BJ (cell line): ENCODE data around the gene AMN. TPM values are rescaled to one million over a fixed set of nuclear protein-coding genes. Genes with fewer than 3 reads are reported as not detected.

Source experiments
- CTCF ChIA-PET: fragments of 350-600 bp; formaldehyde crosslinking; extraction: SDS; loops from one replicate; lab custom pipeline; 2021; ENCODE audit warnings: antibody characterized with exemption, inconsistent platforms; lab: Yijun Ruan, JAX
- POLR2A ChIA-PET: fragments of 300-600 bp; sonication (Branson Sonifier 250); formaldehyde crosslinking; extraction: SDS; loops from one replicate; lab custom pipeline; 2021; ENCODE audit warnings: antibody characterized with exemption; lab: Charles Lee
- DNase-seq: peaks from one replicate; pipeline ENCODE4 v3.0.0-alpha.2; 2011; ENCODE audit warnings: low read depth
- H3K27me3 ChIP-seq: 2 replicates; pipeline ENCODE4 v1.6.0; 2011; ENCODE audit warnings: low read length; ENCODE audit not compliant: control insufficient read depth, insufficient read depth
- H3K36me3 ChIP-seq: 2 replicates; pipeline ENCODE4 v1.5.1; 2011; ENCODE audit warnings: low read length; ENCODE audit not compliant: control insufficient read depth, insufficient read depth
- H3K4me3 ChIP-seq: 2 replicates; pipeline ENCODE4 v1.5.1; 2011; ENCODE audit warnings: low read depth, mild to moderate bottlenecking, control low read depth, low read length
- CTCF ChIP-seq: IDR thresholded peaks from 2 replicates; pipeline ENCODE4 v1.5.1; 2011; ENCODE audit warnings: low read depth, mild to moderate bottlenecking, control low read depth, inconsistent platforms, low read length, moderate library complexity; ENCODE audit not compliant: insufficient read depth
- polyA plus RNA-seq: library from polyadenylated mRNA; depleted of rRNA; stranded (reverse); fragments of >200 nt; gene quantifications from 2 replicates; pipeline ENCODE4 v1.2.3, GENCODE V29; 2011

The AMN gene
- polyA plus RNA-seq, 1 experiment: 0.17 TPM

DNA sequence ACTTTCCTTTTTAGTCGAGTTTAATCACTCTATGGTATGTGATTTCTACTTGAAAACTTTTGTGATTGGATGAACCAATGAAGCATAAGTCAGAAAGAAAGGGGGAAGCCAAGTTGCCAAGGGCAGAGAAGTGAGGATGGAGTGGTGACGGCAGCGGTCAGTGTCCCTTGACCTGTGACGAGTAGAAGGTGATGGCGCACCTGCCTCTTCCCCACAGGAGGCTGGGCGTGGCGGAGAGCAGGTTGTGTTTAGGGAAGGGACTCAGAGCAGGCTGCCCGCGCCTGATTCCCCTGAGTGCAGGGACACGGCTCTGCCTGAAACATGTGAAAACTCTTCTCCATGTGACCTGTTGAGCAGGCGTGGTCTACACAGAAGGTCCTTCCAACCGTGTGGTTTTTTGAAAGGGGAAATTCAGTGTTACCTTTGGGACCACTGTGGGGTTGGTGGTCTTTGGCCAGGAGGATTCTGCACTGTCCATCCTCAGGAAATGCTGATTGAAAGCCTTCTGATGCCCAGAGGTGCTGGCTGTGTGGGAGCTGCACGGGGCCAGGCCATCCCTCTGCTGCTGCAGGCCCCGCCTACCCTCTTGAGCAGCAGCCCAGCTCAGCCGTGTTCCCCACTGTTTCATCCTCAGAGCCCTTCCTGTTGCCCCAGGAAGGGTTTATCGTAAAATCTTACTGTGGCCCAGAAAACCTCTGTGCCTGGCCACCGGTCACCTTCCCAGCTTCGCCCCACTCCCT lies 23.5 kb upstream of the AMN start:
- H3K27me3 ChIP-seq: no peaks in the 10 kb centered on the region
- DNase-seq: no peak
- ChIA-PET POLR2A (no interaction called here), CTCF (no interaction called here)
- no peak for TF ChIP-seq CTCF
- H3K4me3 ChIP-seq: no peak overlapping the region
- H3K36me3 ChIP-seq: peaks cover 12% of the 10 kb centered on the region

GRCh38 chr14:102899516-102899900 lies 23.0 kb upstream of the AMN start:
- H3K36me3 ChIP-seq: peaks cover 13% of the 10 kb centered on the region
- no peak for DNase-seq
- H3K4me3 ChIP-seq: no peak overlapping the region
- POLR2A ChIA-PET: no interaction called here
- TF ChIP-seq CTCF: no peak
- no peaks in the 10 kb centered on the region for H3K27me3 ChIP-seq
- CTCF ChIA-PET: no interaction called here

- POLR2A ChIA-PET: no interaction called here
- DNase-seq: no peak
Observed at GRCh38 chr14:102900631-102901571, 21.6 kb upstream of the AMN start.

GRCh38 chr14:102901633-102902032 lies 20.8 kb upstream of the AMN start:
- no peaks in the 10 kb centered on the region for H3K27me3 ChIP-seq
- POLR2A ChIA-PET: no interaction called here
- peaks cover 15% of the 10 kb centered on the region for H3K36me3 ChIP-seq
- no peak overlapping the region for H3K4me3 ChIP-seq
- TF ChIP-seq CTCF: no peak
- CTCF ChIA-PET: no interaction called here
- no peak for DNase-seq

More at GRCh38 chr14:102900631-102901571, 21.6 kb upstream of the AMN start:
- H3K36me3 ChIP-seq: peaks cover 15% of the 10 kb centered on the region
- TF ChIP-seq CTCF: no peak
- no peaks in the 10 kb centered on the region for H3K27me3 ChIP-seq
- no peak overlapping the region for H3K4me3 ChIP-seq
- CTCF ChIA-PET: no interaction called here

DNA sequence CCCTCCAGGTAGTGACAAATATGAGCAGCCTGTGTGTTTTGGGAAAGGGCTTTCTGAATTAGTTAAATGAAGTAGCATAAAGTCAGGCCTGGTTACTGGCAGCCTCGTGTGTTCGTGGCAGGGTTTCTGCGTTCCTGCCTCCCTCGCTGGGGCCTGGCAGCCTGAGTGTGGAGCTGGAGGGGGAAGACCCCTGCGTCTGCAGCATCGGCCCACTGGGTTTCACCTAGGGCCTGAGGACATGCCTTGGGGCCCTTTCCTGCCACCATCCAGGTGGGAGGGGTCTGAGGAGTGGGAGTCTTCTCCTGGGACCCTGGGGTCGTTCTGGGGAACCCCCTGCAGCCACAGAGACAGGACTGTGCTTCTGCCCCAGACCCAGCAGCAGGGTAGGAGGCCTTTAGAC lies 20.4 kb upstream of the AMN start:
- DNase-seq: no peak
- Histone ChIP-seq H3K36me3 (peaks cover 15% of the 10 kb centered on the region), H3K4me3 (no peak overlapping the region), H3K27me3 (no peaks in the 10 kb centered on the region)
- ChIA-PET CTCF (no interaction called here), POLR2A (no interaction called here)
- TF ChIP-seq CTCF: no peak
